ENCODE results near the gene SPG21.

Gene SPG21

DNA sequence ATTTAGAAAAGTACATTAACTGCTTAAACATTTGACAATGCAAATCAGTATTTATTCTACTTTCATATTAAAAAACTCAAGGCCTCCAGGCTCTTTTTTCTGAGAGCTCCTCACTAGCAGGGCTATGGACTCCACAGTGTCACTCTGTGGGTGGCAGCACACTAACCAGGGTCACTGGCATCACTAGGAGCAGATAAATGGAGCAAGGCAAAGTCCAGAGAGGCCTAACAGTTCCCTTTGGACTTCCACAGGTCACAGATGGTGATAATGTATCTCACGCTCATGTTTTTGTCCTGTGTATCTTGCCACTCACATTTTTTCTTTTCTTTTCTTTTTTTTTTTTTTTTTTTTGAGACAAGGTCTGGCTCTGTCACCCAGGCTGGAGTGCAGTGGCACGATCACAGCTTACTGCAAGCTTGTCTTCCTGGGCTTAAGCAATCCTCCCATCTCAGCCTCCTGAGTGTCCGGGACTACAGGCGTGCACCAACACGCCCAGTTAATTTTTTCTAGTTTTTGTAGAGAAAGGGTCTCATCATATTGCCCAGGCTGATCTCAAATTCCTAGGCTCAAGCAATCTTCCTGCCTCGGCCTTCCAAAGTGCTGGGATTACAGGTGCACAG is 7.8 kb downstream of the SPG21 start (continued):
- TF ChIP-seq, protein P1, sequence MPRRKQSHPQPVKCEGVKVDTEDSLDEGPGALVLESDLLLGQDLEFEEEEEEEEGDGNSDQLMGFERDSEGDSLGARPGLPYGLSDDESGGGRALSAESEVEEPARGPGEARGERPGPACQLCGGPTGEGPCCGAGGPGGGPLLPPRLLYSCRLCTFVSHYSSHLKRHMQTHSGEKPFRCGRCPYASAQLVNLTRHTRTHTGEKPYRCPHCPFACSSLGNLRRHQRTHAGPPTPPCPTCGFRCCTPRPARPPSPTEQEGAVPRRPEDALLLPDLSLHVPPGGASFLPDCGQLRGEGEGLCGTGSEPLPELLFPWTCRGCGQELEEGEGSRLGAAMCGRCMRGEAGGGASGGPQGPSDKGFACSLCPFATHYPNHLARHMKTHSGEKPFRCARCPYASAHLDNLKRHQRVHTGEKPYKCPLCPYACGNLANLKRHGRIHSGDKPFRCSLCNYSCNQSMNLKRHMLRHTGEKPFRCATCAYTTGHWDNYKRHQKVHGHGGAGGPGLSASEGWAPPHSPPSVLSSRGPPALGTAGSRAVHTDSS (tag by site-specific recombination; IDR thresholded peaks at IDR 0.05) = no peak
- TF ChIP-seq, protein P2, sequence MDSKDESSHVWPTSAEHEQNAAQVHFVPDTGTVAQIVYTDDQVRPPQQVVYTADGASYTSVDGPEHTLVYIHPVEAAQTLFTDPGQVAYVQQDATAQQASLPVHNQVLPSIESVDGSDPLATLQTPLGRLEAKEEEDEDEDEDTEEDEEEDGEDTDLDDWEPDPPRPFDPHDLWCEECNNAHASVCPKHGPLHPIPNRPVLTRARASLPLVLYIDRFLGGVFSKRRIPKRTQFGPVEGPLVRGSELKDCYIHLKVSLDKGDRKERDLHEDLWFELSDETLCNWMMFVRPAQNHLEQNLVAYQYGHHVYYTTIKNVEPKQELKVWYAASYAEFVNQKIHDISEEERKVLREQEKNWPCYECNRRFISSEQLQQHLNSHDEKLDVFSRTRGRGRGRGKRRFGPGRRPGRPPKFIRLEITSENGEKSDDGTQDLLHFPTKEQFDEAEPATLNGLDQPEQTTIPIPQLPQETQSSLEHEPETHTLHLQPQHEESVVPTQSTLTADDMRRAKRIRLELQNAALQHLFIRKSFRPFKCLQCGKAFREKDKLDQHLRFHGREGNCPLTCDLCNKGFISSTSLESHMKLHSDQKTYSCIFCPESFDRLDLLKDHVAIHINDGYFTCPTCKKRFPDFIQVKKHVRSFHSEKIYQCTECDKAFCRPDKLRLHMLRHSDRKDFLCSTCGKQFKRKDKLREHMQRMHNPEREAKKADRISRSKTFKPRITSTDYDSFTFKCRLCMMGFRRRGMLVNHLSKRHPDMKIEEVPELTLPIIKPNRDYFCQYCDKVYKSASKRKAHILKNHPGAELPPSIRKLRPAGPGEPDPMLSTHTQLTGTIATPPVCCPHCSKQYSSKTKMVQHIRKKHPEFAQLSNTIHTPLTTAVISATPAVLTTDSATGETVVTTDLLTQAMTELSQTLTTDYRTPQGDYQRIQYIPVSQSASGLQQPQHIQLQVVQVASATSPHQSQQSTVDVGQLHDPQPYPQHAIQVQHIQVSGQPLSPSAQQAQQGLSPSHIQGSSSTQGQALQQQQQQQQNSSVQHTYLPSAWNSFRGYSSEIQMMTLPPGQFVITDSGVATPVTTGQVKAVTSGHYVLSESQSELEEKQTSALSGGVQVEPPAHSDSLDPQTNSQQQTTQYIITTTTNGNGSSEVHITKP (tag by site-specific recombination; IDR thresholded peaks at IDR 0.05) = no peak
- TF ChIP-seq ZNF48 (tag by site-specific recombination; IDR thresholded peaks at IDR 0.05) = no peak
- TF ChIP-seq ZNF558 (tag by site-specific recombination; IDR thresholded peaks at IDR 0.05) = no peak
- TF ChIP-seq, protein P3, sequence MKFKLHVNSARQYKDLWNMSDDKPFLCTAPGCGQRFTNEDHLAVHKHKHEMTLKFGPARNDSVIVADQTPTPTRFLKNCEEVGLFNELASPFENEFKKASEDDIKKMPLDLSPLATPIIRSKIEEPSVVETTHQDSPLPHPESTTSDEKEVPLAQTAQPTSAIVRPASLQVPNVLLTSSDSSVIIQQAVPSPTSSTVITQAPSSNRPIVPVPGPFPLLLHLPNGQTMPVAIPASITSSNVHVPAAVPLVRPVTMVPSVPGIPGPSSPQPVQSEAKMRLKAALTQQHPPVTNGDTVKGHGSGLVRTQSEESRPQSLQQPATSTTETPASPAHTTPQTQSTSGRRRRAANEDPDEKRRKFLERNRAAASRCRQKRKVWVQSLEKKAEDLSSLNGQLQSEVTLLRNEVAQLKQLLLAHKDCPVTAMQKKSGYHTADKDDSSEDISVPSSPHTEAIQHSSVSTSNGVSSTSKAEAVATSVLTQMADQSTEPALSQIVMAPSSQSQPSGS (tag by site-specific recombination; IDR thresholded peaks at IDR 0.05; ENCODE audit: low read depth) = no peak
- no peak for TF ChIP-seq BCL11B (tag by site-specific recombination; IDR thresholded peaks at IDR 0.05; ENCODE audit: low read depth)
- TF ChIP-seq ZNF404 (tag by site-specific recombination; IDR thresholded peaks at IDR 0.05) = no peak

DNA sequence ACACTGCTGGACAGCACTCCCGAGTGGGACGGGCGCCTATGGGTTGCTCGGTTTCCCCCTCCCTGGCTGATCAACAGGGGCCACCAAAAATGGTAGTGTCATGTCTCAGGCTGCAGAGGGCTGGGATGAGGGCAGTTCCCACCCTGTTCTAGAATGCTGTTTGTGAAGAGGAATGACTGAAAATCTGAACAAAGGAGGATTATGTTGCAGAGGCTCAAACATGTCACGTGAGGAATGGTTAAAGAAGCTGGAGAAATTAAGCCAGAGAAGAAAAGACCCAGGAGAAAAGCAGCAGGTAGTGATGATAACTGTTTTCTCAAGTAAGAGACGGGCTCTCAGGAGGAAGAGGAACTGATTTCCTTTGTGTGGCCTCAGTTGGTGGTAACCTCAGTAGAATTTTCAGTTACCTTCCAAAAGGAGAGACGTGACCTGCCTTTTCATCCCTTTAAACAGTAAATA is 10.4 kb downstream of the SPG21 start:
- Histone ChIP-seq H3K4me3 (ENCODE audit: low read depth, low read length) (no peak overlapping the region), H3K9me3 (ENCODE audit: control insufficient read depth, insufficient read depth, low read depth, low read length) (no peaks in the 10 kb centered on the region), H3K4me1 (ENCODE audit: control insufficient read depth, insufficient read depth, low read length) (no peaks in the 10 kb centered on the region), H3K36me3 (ENCODE audit: control insufficient read depth in 2 of 2, insufficient read depth in 1 of 2, low read length in 2 of 2) (peaks cover 8 to 30% of the 10 kb centered on the region in 2 experiments; a peak in 2 of 3 replicates), H3K27ac (ENCODE audit: extremely low read depth, low read depth, low read length) (no peak overlapping the region)
- ChIA-PET CTCF (interaction anchor here (0.6 kb wide), 1 partner anchor 71 kb away, joined by 3 read pairs; no protein-coding TSS in a partner anchor), POLR2A (no interaction called here)
- TF ChIP-seq ZSCAN16 (tag by site-specific recombination; IDR thresholded peaks at IDR 0.05) = no peak
- no peak for TF ChIP-seq ZBTB17 (tag by site-specific recombination; IDR thresholded peaks at IDR 0.05)
- TF ChIP-seq, protein P4, sequence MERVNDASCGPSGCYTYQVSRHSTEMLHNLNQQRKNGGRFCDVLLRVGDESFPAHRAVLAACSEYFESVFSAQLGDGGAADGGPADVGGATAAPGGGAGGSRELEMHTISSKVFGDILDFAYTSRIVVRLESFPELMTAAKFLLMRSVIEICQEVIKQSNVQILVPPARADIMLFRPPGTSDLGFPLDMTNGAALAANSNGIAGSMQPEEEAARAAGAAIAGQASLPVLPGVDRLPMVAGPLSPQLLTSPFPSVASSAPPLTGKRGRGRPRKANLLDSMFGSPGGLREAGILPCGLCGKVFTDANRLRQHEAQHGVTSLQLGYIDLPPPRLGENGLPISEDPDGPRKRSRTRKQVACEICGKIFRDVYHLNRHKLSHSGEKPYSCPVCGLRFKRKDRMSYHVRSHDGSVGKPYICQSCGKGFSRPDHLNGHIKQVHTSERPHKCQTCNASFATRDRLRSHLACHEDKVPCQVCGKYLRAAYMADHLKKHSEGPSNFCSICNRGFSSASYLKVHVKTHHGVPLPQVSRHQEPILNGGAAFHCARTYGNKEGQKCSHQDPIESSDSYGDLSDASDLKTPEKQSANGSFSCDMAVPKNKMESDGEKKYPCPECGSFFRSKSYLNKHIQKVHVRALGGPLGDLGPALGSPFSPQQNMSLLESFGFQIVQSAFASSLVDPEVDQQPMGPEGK (tag by site-specific recombination; IDR thresholded peaks at IDR 0.05) = no peak
- no peak for TF ChIP-seq ZNF529 (tag by site-specific recombination; IDR thresholded peaks at IDR 0.05; ENCODE audit: insufficient replicate concordance)
- no peak for TF ChIP-seq ZNF560 (tag by site-specific recombination; IDR thresholded peaks at IDR 0.05; ENCODE audit: borderline replicate concordance)
- no peak for TF ChIP-seq KLF9 (tag by site-specific recombination; IDR thresholded peaks at IDR 0.05; ENCODE audit: low read depth)
- TF ChIP-seq ZNF366 (tag by site-specific recombination; conservative IDR thresholded peaks at IDR 0.05) = no peak
- TF ChIP-seq ZNF169 (tag by site-specific recombination; IDR thresholded peaks at IDR 0.05) = no peak
- TF ChIP-seq ZNF121 (tag by site-specific recombination; IDR thresholded peaks at IDR 0.05) = no peak
- no peak for TF ChIP-seq ZNF626 (tag by site-specific recombination; IDR thresholded peaks at IDR 0.05)
- no peak for TF ChIP-seq ZSCAN30 (tag by site-specific recombination; IDR thresholded peaks at IDR 0.05)
- TF ChIP-seq GLIS1 (tag by site-specific recombination; IDR thresholded peaks at IDR 0.05) = no peak
- no peak for TF ChIP-seq ZBTB1 (tag by site-specific recombination; IDR thresholded peaks at IDR 0.05)
- TF ChIP-seq ZNF354C (tag by site-specific recombination; IDR thresholded peaks at IDR 0.05; ENCODE audit: borderline replicate concordance, low read depth) = no peak
- no peak for TF ChIP-seq ZNF677 (tag by site-specific recombination; IDR thresholded peaks at IDR 0.05)
- TF ChIP-seq ZNF530 (tag by site-specific recombination; IDR thresholded peaks at IDR 0.05; ENCODE audit: low read depth) = no peak
- TF ChIP-seq, protein P5, sequence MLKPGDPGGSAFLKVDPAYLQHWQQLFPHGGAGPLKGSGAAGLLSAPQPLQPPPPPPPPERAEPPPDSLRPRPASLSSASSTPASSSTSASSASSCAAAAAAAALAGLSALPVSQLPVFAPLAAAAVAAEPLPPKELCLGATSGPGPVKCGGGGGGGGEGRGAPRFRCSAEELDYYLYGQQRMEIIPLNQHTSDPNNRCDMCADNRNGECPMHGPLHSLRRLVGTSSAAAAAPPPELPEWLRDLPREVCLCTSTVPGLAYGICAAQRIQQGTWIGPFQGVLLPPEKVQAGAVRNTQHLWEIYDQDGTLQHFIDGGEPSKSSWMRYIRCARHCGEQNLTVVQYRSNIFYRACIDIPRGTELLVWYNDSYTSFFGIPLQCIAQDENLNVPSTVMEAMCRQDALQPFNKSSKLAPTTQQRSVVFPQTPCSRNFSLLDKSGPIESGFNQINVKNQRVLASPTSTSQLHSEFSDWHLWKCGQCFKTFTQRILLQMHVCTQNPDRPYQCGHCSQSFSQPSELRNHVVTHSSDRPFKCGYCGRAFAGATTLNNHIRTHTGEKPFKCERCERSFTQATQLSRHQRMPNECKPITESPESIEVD (tag by site-specific recombination; IDR thresholded peaks at IDR 0.05) = no peak
- TF ChIP-seq ZNF48 (tag by site-specific recombination; IDR thresholded peaks at IDR 0.05) = no peak
